Inflammatory macrophage treated with lipopolysaccharide for 4 hours (primary cell): ENCODE results near the gene PIM1.
A peak's percentile ranks its signal among the peaks of the same experiment; 100 is the strongest.
"Not testable (repeated sequence)": the region's sequence is repeated elsewhere in the genome, so short reads cannot be mapped to it uniquely, and the experiment has no call there.

ENCODE experiments used
- DNase-seq: peaks from one replicate; pipeline ENCODE4 v3.0.0-alpha.2; 2020

PIM1 gene

DNA sequence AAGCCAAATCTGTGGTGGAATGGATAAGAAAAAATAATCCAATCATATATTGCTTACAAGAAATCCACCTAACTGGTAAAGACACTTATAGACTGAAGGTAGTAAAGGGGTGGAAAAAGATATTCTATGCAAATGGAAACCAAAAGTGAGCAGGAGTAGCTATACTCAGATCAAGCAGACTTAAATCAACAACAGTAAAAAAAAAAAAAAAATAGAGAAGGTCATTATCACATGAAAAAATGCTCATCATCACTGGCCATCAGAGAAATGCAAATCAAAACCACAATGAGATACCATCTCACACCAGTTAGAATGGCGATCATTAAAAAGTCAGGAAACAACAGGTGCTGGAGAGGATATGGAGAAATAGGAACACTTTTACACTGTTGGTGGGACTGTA, 24.9 kb downstream of the PIM1 start:
- DNase-seq, result peak; percentile 74

DNA sequence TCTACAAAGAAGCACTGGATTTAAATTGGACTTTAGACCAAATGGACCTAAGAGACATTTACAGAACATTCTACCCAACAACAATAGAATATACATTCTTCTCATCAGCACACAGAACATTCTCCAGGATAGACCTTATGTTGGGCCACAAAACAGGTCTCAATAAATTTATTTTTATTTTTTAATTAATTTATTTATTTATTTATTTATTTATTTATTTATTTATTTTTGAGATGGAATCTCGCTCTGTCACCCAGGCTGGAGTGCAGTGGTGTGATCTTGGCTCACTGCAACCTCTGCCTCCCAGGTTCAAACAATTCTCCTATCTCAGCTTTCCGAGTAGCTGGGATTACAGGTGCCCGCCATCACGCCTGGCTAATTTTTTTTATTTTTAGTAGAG, 26.5 kb downstream of the PIM1 start:
- not testable (repeated sequence) for DNase-seq

DNA sequence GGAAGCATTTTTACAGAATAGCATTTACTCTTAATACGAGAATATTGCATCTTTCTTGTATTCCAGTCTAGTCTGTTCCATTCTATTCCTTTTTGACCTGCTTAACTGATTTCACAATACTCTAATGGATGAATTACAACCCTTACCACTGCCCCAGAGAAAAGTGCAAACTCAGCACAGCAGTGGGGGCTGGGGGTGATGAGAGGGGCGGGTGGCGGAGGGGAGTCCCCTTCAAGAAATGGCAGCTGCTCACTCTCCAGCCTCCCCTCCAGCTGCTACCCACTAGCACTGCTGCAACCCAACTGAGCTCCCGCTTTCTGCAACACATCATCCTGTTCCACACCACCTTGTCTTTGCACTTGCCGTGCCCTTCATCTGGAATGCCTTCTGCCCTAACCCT, 30.1 kb downstream of the PIM1 start:
- no peak for DNase-seq

DNA sequence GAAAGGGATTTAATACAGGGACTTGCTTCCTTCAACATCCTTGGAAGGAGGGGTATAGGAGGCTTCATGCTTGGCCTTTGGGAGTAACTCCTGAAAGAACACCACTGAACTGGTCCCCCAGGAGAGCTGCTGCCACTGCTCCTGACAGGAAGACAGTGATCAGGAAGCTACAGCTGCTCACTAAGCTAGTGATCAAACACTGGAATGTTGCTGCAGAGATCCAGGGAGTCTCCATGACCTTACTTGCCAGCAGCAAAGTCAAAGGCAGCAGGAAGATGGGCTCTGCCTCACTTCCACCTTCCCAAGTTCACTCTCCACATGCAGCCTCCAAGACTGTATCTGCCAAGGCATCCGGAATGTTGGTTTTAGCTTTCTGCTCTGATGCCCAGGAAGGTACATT, 31.8 kb downstream of the PIM1 start:
- no peak for DNase-seq

DNA sequence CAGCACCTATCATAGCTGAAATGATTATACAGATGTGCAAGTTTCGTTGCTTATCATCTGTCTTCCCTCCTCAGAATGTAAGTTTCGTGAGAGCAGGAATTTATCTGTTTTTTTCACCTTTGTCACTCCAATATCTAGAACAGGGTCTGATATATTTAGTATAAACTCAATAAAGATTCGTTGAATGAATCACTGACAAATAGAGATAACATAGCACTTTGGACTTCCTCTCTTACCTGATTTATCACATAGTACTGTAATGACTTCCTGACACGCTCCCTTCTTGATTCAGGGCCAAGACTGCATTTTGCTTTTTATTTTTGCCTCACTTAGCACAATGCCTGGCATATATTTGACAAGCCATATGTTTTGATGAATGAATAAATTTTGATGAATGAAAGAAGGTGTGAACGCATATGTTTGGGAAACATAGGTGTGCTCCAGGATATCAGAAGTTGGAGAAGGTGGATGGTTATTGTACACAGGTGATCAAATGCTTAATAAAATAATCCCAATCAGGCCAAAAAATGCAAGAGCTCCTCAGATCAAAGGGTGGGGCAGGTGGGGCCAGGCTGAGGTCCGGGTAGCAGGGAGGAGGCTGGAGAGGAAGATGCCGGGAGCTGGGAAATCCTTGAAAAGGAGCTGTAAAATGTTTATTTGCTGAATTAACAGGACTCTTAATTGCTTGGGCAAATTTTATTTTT, 33.0 kb downstream of the PIM1 start:
- no peak for DNase-seq

DNA sequence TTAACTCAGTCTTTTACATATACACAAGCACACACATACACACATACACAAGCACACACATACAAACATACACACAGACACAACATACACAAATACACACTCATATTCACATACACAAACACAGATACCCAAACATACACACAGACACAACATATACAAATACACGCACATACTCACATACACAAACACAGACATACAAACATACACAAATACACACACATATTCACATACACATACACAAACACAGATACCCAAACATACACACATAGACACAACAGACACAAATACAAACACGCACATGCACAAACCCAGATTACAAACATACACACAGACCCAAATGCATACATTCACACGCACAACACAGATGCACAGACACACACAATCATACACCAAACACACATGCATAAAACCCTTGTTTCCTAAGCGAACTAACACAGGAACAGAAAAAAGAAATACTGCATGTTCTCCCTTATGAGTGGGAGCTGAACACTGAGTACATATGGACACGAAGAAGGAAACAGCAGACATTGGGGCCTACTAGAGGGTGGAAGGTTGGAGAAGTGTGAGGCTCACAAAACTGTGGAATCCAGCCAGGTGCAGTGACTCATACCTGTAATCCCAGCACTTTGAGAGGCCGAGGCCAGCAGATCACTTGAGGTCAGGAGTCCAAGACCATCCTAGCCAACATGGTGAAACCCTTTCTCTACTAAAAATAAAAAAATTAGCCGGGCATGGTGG, 34.2 kb downstream of the PIM1 start:
- DNase-seq, result no peak

DNA sequence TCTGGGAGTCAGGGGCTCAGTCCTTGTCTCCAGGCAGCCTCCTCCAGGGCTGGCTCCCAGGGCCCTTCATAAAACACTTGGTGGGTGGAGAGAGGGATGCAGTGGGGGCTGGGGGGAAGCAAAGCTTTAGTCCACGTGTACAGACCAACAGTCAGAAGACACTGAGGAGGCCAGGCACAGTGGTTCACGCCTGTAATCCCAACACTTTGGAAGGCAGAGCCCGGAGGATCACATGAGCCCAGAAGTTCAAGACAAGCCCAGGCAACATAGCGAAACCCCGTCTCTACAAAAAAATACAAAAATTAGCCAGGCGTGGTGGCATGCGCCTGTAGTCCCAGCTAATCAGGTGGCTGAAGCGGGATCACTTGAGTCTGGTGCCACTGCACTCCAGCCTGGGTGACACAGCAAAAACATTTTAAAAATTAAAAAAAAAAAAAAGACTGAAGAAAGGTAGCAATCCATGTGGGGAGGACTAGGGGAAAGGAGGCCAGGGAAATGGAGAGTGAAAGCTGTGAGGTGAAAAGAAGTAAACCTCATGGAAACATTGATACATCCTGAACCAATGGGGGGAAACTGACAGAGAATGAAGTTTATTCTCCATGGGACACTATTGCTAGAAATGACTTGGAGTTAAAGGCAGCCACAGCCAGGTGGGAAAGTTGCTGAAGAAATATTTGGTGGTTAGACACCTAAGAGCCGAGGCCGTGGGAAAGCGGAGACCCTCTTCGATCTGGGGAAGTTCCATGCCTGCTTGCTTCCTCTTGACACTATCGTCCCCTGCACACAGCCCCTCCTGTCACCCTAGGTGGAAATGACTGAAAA, 35.4 kb downstream of the PIM1 start:
- DNase-seq, result peak; percentile 24

DNA sequence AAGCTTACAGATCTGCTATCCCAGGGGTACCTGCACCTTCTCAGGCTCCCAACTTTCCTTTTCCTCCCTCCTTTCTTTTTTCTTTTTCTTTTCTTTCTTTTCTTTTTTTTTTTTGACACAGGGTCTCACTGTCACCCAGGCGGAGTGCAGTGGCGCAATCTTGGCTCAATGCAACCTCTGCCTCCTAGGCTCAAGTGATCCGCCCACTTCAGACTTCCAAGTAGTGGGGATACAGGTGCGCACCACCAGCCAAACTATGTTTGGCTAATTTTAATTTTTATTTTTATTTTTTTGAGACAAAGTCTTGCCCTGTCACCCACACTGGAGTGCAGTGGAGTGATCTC, 36.0 kb downstream of the PIM1 start:
- DNase-seq, result peak; percentile 31

DNA sequence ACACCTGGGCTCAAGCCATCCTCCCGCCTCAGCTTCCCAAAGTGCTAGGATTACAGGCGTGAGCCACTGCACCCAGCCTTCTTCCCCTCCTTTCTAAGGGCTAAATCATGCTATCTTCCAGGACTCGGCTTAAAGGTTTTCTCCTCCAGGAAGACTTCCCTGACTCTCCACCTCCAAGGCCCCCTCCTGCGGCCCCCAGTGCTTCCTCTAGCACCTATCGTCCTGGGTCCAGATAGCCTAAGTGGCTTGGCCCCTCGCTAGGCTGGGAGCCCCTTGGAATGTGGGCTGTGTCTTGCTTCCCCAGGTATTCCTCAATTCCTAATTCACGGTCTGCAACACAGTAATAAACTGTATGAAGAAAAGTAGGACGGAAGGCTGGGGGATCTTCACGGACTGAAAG, 36.7 kb downstream of the PIM1 start:
- no peak for DNase-seq

DNA sequence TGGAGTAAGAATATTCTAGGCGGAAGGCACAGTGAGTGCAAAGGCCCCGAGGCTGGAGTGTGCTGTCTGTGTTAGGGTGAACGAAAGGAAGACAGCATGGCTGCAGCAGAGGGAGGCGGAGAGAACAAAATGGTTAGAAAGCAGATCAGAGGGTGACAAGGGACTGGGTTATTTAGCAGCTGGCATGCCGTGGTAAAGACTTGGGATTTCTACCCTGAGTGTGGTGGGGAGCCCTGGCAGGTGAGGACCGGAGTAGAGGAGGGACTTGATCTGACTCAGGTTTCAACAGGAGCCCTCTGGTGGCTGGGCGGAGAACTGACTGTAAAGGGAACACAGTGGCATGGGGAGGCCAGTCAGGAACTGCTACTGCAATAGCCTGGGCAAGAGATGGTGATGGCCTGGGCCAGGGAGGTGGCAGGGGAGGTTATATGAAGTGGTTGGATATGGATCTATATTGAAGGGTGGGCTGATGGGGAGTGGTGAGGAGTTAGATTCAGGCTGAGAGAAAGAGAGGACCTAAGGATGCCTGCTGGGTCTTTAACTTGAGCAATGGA, 38.0 kb downstream of the PIM1 start:
- DNase-seq, result peak; percentile 88

DNA sequence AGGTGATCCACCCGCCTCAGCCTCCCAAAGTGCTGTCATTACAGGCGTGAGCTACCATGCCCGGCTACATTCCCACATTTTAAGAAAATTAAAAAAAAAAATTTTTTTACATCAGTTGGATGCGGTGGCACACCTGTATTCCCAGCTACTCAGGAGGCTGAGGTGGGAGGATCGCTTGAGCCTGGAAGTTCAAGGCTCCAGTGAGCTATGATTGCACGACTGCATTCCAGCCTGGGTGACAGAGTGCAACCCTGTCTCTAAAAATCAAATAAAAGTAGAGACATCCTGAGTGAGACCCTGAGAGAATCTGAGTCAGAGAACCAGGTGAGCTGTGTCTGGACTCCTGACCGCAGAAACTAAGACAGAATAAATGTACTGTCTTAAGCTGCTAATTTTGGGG, 38.8 kb downstream of the PIM1 start:
- no peak for DNase-seq

DNA sequence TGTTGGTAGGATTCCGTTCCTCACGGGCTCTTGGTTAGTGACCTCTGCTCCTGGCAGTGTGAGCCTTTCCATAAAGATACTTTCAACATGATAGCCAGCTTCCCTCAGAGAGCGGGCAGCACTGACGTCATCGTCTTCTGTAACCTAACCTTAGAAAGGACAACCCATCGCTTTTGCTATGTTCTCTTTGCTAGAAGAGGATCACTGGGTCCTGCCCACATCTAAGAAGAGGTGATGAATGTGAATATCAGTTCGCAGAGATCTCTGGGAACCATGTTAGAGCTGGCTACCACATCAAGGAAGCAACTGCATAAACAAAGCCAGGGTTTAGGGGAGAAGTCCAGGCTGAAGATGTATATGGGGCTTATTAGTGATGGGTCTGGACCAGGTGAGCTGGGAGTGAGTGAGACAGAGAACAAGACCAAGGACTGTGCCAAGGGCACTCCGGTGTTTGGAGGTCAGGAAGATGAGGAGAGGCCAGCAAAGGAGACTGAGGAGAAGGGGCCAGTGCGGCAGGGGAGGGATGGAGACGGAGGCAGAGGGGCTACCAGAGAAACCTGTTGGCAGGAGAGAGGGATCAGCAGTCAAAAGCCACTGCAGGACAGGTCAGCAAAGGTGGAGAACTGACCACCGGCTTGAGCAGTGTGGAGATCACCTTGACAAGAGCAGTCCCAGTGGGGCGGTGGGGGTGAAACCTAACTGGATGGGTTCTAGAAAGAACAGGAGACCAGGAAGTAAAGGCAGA, 39.7 kb downstream of the PIM1 start:
- DNase-seq, result peak; percentile 29

DNA sequence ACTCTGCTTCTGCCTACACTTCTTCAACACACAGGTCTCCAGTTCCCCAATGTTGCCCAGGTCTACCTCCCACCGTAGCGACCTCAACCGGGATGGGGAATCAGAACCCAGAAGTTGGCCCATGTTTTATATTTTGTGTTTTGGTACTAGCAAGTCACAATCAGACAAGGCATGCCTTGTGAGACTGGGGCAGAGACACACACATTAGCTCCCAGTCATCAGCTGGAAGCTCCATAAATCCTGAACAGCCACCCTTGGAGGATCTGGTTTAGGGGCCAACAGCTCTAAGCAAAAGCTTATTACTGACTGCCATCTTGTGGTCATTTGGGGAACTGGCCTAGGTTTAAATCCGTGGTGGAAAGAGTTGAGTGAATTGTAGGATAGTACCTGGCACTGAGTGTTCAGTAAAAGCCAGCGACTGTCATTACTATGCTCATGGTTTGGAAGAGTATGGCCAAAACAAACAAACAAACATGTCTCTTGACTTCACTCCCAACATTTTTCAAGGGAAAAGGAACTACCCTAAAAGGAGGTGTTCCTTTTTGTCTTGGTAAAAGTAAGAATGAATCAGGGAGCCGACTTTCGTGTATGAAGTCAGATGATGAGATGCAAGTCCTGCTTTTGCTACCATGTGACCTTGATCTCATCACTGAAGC, 40.5 kb downstream of the PIM1 start:
- DNase-seq, result peak; percentile 79

DNA sequence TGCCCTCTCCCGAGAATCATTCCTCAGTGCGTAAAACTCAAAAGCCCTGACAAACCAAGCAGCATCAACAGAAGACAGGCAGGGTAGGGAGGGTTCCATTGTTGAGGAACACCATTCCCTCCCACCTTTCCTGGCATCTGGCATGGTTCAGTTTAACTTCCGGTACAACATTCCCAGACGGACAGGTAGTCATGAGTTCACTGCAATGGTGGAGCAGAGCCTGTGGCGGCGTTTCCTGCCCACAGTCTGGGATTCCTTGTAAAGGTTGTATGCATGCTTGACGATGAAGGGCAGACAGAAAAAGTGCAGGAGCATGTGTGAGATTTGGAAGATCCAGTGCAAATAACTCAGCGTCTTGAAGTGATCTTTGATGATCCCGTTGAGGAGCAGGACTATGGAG, 42.3 kb downstream of the PIM1 start:
- no peak for DNase-seq

DNA sequence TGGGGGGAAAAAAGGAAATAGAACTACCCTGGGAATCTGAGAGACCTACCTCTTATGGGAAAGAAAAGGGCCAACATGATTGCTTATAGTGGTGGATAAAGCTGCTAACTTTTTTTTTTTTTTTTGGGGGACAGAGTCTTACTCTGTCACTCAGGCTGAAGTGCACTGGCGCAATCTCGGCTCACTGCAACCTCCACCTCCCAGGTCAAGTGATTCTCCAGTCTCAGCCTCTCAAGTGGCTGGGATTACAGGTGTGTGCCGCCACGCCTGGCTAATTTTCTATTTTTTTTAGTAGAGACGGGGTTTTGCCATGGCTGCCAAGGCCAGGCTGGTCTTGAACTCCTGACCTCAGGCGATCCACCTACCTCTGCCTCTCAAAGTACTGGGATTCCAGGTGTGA, 48.1 kb downstream of the PIM1 start:
- DNase-seq, result no peak

DNA sequence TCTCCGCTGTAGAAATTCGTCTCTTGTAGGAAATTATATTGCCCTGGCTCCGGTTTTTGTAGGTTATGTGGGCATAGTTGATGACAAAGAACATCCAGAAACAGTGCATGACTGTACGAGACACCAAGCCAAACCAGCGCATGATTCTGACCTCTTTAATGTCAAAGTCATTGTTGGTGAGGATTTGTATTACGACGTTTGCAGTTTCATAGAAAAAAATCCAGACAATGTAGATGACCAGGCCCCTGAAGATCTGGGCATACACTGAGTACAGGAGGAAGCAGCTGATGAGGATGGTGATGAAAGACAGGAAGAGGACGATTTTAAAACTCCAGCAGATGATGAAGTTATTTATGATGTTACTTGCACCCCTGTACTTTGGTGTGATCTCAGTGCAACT, 48.6 kb downstream of the PIM1 start:
- peak; percentile 76 for DNase-seq

DNA sequence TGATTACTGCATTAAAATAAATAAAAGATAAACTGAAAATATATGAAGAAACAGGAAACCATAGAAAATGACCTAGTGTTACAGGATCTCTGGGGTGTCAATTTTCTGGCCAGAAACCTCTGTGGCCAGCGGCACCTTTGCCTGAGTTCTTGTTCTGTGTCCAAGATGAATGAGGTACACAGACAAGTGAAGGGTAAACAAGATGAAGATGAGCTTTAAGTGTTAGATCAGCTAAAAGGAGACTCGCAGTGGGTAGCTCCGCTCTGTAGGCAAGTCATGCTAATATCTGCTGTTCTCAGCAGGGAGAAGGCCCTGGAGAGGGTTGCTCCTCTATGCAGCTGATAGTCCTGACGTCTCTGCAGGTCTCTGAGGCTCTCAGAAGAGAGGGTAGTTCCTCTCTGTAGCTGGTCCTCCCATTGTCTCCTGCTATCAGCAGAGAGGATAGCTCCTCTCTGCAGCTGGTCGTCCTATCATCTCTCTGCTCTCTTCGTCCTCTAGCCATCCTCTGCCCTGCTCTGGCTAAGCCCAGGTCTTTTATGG, 51.7 kb downstream of the PIM1 start:
- no peak for DNase-seq

DNA sequence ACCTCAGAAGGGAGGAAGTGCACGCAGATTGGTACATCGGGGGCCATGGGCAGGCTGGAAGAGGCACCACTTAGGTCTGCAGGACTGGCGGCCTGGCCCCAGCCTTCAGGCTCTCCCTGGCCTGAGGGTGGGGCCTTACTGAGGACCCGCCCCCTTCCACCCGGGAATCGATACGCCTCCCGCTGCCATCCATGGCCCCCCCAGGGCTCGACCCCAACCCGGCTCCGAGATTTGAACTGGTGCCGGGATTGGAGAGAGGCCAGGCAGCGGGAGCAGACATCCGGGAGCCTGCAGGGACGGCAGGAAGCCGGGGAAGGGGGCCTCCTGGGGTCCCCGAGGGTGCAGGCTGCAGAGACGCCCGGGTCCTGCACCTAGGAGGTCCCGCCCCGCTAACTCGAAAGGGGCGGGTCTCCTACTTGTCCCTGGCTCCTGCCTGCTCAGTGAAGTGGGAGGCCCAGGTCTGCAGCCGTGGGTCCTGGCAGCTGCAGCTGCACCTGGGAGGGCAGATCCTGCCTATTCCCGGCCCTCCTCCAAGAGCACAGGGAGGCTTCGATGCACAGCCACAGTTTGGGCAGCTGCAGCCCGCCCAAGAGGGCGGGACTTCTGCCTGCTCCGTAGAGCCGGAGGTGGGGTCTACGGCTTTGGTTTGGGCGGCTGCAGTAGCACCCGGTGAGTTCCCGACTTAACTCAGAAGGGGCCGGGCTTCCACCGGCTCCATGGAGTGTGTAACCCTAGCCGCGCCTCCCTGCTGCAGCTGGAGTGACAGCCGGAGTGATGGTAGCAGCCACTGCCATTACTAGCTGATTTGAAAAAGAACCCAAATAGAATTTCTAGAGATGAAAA, 52.4 kb downstream of the PIM1 start:
- peak; percentile 82 for DNase-seq

DNA sequence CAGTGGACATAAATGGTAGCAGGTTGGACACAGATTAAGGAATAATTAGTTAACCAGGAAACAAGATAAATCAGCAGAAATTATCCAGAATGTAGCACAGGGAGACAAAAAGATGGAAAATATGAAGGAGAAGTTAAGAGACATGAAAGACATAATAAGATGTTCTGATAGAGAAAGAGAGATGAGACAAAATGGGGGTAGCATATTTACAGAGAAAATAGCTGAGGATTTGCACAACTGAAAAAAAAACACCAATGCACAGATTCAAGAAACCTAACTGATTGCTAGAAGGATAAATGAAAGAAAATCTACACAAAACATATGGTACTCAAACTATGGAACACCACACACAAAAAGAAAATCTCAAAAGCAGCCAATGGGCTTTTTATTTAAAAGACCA, 53.0 kb downstream of the PIM1 start:
- DNase-seq, result no peak
